K562 (cell line): ENCODE measurements around the gene CACNA1C.

Experiments used
- ELF4 ChIP-seq: fragments of 450-650 bp; formaldehyde crosslinking; IDR thresholded peaks from 2 replicates; pipeline ENCODE4 v1.4.0; 2022; ENCODE audit warnings: missing genetic modification characterization
- HMBOX1 ChIP-seq: sonication (generic); IDR thresholded peaks from 2 replicates; pipeline ENCODE4 v1.6.1; 2016
- KDM1A ChIP-seq, 2 experiments: fragments of 450-650 bp; IDR thresholded peaks; 2 replicates each; pipeline ENCODE4 v1.6.1; 2016; ENCODE audit warnings: mild to moderate bottlenecking in 2 of 2
- KHSRP ChIP-seq: fragments of 450-650 bp; IDR thresholded peaks from 2 replicates; pipeline ENCODE4 v1.6.1; 2017
- MED1 ChIP-seq: sonication (generic); formaldehyde crosslinking; IDR thresholded peaks from 2 replicates; pipeline ENCODE4 v1.8.1; 2023; ENCODE audit warnings: missing genetic modification reagents, borderline replicate concordance
- MTA3 ChIP-seq: fragments of 450-650 bp; formaldehyde crosslinking; IDR thresholded peaks from 2 replicates; pipeline ENCODE4 v1.6.1; 2017; ENCODE audit warnings: mild to moderate bottlenecking, borderline replicate concordance
- PHB ChIP-seq: fragments of 250-450 bp; sonication (Bioruptor Pico); IDR thresholded peaks from 2 replicates; pipeline ENCODE4 v1.5.0; 2021
- USF1 ChIP-seq: sonication (generic); formaldehyde crosslinking; IDR thresholded peaks from 2 replicates; pipeline ENCODE4 v1.9.0; 2022; ENCODE audit warnings: mild to moderate bottlenecking, missing genetic modification reagents
- ZC3H4 ChIP-seq: sonication (generic); formaldehyde crosslinking; IDR thresholded peaks from 2 replicates; pipeline ENCODE4 v1.9.0; 2021; ENCODE audit warnings: missing genetic modification reagents, borderline replicate concordance
- ZNF282 ChIP-seq: sonication (generic); formaldehyde crosslinking; IDR thresholded peaks from 2 replicates; pipeline ENCODE4 v1.8.1; 2023; ENCODE audit warnings: missing genetic modification reagents
- ZNF79 ChIP-seq: fragments of 250-450 bp; sonication (Bioruptor Pico); IDR thresholded peaks from 2 replicates; pipeline ENCODE4 v1.4.0; 2020; ENCODE audit warnings: low read depth, mild to moderate bottlenecking, moderate library complexity
- TF ChIP-seq, protein P1 (sequence below): fragments of 450-650 bp; formaldehyde crosslinking; IDR thresholded peaks from 2 replicates; pipeline ENCODE4 v1.4.0; 2022; ENCODE audit warnings: mild to moderate bottlenecking, moderate library complexity
- TF ChIP-seq, protein P2 (sequence below), 3 experiments: IDR thresholded peaks in 2 of 3; conservative IDR thresholded peaks in 1 of 3; 2 replicates each; pipeline ENCODE4 v1.5.1; 2011 to 2012; ENCODE audit warnings: low read length in 3 of 3, mild to moderate bottlenecking in 3 of 3, control low read depth in 2 of 3, improper control_type of control experiment in 1 of 3, inconsistent platforms in 1 of 3, low read depth in 1 of 3, mixed read lengths in 1 of 3, moderate library complexity in 1 of 3; ENCODE audit not compliant: insufficient read depth in 2 of 3
- TF ChIP-seq, protein P3 (sequence below): sonication (generic); formaldehyde crosslinking; IDR thresholded peaks from 2 replicates; pipeline ENCODE4 v1.8.1; 2023; ENCODE audit warnings: mild to moderate bottlenecking, missing genetic modification reagents

DNA sequence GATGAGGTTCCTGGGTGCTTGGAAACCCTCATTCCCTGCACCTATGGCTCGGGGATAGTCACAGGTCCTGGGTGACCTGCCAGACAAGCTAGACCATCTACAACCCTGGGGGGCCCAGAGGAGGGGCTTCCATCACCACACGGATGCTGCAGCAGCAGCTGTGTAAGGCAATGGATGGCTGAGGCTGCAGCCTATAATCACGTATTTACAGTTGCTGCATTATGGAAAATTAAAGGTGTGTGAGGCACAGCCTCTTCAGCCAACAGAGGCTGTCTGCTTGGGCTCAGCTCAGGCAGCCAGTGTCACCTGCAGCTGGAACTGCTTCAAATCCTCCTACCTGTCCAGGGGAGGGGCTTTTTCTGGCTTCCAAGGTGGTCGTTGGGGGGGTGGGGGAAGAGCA, 268.1 kb downstream of the CACNA1C start:
- no peak for TF ChIP-seq MTA3
- no peak for TF ChIP-seq ELF4
- TF ChIP-seq ZC3H4: no peak
- no peak for TF ChIP-seq ZNF79 (CRISPR knock-in tag)
- TF ChIP-seq, protein P1, sequence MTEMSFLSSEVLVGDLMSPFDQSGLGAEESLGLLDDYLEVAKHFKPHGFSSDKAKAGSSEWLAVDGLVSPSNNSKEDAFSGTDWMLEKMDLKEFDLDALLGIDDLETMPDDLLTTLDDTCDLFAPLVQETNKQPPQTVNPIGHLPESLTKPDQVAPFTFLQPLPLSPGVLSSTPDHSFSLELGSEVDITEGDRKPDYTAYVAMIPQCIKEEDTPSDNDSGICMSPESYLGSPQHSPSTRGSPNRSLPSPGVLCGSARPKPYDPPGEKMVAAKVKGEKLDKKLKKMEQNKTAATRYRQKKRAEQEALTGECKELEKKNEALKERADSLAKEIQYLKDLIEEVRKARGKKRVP (CRISPR knock-in tag): no peak
- no peak for TF ChIP-seq KDM1A (IDR thresholded peaks at IDR 0.05)
- TF ChIP-seq, protein P2, sequence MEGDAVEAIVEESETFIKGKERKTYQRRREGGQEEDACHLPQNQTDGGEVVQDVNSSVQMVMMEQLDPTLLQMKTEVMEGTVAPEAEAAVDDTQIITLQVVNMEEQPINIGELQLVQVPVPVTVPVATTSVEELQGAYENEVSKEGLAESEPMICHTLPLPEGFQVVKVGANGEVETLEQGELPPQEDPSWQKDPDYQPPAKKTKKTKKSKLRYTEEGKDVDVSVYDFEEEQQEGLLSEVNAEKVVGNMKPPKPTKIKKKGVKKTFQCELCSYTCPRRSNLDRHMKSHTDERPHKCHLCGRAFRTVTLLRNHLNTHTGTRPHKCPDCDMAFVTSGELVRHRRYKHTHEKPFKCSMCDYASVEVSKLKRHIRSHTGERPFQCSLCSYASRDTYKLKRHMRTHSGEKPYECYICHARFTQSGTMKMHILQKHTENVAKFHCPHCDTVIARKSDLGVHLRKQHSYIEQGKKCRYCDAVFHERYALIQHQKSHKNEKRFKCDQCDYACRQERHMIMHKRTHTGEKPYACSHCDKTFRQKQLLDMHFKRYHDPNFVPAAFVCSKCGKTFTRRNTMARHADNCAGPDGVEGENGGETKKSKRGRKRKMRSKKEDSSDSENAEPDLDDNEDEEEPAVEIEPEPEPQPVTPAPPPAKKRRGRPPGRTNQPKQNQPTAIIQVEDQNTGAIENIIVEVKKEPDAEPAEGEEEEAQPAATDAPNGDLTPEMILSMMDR (IDR thresholded peaks at IDR 0.05 in 2 of 3, conservative IDR thresholded peaks at IDR 0.05 in 1 of 3; ENCODE audit: insufficient read depth in 2 of 3, low read depth in 1 of 3, low read length in 3 of 3): no peak
- TF ChIP-seq HMBOX1: no peak
- TF ChIP-seq ZNF282 (CRISPR knock-in tag): no peak
- TF ChIP-seq, protein P3, sequence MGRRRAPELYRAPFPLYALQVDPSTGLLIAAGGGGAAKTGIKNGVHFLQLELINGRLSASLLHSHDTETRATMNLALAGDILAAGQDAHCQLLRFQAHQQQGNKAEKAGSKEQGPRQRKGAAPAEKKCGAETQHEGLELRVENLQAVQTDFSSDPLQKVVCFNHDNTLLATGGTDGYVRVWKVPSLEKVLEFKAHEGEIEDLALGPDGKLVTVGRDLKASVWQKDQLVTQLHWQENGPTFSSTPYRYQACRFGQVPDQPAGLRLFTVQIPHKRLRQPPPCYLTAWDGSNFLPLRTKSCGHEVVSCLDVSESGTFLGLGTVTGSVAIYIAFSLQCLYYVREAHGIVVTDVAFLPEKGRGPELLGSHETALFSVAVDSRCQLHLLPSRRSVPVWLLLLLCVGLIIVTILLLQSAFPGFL (CRISPR knock-in tag): no peak
- no peak for TF ChIP-seq KHSRP
- no peak for TF ChIP-seq PHB (CRISPR knock-in tag)
- no peak for TF ChIP-seq USF1 (CRISPR knock-in tag)
- TF ChIP-seq MED1 (CRISPR knock-in tag): no peak
